OCI-M2 (cell line): ENCODE data around the gene LAMA3.

Experiments
- DNase-seq: peaks from one replicate; lab custom pipeline; 2025; ENCODE audit not compliant: unreplicated experiment; lab: John Stamatoyannopoulos, UW

The LAMA3 gene

DNA sequence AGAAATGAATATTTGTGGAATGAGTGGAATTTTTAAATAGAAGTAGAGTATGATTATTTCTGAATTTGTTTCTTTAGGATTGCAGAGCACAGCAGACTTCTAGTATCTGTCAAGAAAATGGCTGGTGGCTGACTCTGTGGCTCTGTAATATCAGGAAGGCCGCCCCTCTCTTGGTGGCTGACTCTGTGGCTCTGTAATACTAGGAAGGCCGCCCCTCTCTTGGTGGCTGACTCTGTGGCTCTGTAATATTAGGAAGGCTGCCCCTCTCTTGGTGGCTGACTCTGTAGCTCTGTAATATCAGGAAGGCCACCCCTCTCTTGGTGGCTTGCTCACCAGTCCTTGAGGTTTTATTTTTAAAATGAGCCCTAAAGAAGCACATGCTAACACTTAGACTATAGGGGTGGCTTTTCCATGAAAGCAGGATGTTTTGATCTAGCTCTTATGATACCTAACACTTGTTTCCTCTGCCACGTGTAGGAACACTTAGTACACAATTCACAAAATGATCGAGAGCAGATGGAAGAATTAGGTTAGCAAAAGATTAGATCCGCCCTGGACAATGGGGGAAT is 240.2 kb downstream of the LAMA3 start:
- no peak for DNase-seq

DNA sequence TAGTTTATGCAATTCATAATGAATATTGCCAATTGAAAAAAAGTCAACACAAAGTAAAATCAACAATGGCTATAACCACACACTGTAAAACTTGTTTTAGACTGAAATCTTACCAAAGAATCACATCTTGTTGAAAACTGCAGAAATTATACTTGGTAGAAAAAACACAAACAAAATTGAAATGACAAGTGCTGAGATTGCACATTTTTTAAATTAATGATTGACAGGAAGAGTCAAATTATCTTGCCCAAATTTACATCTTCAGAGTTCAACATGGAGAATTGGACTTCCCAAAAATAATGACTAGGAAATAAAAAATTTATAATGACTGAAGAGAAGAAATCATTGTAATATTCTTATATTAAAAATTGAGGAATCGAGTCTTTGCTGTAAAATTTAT is 240.7 kb downstream of the LAMA3 start:
- no peak for DNase-seq

DNA sequence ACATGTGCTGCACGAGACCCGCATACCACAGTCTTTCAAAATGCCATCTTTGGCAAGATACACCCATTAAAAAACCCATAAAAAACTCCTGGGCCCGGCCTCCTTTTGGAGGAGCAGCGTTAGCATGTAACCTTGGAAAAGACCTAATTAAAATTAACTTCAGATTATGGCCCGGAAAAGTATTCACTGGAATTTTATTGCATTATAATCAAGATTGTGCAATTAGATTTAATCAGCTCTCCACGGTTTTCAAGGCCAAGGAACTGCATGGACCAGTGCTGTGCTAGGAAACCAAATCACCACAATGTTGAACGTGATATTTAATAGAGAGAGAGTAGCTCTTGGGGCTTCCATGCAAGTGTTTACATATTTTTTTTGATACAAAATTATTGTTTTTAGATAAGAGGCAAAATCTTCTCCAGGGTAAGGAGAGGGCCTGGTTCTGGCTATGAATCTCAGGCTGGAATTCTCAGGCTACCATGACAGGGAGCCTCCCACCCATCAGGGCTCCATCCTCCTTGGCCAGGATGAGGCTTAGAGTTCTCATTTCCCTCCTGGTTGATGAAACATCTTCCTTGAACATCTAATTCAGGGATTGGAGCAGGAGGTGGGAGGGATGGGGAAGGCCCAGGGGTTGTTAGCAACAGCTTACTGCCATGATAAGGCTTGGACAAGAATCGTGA is 243.3 kb downstream of the LAMA3 start:
- no peak for DNase-seq

DNA sequence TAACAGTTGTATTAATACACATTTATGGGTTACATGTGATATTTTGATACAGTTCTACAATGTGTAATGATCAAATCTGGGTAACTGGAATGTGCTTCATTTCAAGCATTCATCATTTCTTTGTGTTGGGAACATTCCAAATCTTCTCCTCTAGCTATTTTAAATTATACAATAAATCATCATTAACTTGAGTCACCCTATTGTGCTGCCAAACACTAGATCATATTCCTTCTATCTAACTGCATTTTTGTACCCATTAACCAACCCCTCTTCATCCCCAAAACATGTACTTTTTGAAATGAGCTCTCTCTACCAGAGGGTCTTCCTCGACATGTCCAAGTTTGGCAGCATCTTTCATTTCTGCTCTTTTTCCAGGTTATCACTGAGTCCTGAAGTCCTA is 244.2 kb downstream of the LAMA3 start:
- no peak for DNase-seq

DNA sequence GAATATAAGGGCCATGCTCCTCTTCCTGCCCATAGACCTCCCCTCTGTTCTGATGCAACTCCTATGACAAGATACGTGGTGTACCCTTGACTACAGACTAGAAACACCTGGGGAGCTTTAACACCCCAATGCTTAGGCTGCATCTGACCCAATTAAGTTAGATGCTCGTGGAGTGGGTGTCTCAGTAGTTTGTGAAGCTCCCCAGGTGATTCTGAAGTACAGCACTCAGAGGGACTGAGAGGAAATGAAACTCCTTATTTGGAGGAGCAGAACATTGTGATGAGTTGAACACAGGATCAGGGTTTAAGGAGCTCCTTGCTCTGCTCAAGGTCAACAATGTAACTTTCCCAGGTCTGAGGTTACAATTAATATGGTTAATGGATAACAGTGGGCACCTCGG is 245.0 kb downstream of the LAMA3 start:
- no peak for DNase-seq

DNA sequence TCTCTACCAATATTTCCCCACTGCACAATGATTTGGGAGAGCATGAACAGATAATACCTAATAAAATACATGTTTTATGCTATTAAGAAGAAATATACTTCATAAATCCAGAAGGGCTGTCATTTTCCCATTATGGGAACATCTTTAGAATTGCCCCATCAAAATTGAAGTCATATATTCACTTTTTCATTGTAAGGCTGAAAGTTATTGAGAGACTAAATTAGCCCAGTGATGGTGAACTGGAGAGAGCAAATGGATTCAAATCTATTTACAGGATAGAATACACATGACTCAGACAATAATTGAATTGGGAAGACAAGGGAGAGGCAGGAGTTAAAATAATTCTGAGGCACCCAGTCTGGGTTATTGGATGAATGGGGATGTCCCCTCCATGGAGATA is 245.6 kb downstream of the LAMA3 start:
- no peak for DNase-seq

DNA sequence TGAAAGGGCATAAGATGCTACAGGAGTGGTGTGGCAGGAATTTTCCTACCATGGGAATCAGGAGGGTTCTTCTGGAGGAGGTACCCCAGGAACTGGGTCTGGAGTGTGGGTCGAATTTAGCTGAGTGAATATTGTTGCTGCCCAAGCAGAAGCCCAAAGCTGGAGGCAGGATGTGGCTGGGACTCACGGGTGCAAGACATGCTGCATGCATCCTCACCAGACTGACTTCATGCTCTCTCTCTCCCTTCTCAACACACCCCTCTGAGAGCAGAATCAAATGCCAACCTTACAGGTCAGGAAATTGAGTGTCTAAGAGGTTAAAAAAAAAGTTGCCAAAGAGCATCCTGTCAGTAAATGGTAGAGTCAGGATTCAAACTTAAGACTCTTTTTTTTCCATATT is 246.6 kb downstream of the LAMA3 start:
- DNase-seq, result no peak

DNA sequence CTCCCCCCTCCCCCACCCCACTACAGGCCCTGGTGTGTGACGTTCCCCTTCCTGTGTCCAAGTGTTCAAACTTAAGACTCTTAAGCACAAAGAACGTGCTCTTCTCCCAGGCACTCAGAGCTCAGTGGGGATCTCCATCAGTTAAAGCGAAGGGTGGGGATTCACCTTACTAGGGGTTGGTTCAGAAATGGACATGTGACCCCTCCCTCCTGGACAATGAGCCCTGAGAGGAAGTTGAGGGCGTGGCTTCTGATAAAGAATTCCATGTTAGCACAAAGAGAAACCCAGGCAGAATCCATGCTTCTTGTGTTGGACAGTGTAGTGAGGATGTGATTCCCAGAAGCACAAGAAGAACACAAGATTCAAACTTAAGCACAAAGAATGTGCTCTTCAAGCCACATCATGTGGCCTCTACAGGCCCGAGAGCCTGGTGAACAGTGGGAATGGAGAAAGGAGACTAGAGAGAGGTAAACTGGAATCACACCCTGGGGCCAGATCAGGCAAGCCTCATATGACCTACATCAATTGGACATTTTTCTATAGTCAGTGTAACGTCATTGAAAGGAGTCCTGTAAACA is 247.2 kb downstream of the LAMA3 start:
- no peak for DNase-seq

DNA sequence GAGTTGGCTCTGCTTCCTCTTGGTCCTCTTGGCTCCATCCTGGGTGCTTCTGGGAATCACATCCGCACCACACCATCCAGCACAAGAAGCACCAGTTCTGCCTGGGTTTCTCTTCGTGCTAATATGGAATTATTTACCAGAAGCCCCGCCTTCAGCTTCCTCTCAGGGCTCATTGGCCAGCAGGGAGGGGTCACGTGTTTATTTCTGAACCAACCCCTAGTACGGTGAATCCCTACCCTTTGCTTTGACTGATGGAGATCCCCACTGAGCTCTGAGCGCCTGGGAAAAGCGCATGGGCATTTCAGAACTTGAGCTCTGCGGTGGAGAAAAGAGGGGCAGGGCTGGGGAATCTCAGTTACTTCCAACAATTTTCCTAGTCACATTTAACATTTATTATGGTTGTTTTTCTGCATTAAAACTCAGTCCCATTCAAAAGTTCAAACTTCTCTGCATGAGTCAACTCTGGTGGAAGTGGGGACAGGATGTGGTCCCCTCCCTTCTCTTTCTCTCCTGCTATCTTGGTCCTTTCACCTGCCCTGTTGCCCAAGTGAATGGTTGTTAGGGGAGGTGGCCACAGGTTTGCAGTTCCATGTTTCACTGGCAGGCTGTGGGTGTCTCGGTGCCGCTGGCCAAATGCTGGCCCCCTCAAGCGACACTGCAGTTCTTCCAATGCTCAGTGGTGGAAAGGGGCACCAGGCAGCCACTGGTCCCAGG is 248.9 kb downstream of the LAMA3 start:
- DNase-seq, result no peak

DNA sequence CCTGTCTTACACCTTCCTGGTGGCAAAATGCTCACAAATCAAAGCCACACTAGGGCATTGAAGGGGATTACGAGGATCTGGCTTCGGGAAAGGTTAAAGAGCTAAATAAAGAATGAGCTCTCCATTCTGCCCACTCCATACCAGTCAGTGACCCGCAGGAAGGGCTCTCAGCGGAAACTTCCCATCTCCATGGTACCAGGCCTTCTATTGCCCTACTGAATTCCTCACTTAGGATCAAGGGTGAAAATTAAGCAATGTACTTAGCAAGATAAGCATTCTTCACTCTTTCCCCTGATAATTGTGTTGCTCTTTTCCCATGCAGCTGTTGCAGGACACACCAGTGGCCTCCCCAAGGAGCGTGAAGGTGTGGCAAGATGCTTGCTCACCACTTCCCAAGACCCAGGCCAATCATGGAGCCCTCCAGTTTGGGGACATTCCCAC is 249.7 kb downstream of the LAMA3 start:
- no peak for DNase-seq

DNA sequence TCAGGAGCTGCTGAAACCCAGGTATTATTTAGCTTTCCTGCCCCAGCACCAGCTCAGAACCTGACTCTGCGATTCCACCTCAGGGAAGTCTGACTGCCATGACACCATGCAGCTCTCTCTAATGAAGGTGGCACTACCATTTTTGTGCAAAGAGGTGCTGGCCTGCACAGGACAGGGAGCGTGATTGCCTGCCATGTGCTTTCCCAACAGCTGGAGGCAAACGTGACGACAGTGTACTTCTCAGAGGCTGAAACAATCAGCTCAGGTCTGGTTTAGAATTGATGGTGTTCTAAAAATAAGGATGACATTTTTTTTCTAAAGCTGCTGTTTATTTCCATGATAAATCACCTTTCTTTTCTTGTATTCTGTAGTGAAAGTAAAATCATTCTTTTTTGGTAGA is 250.1 kb downstream of the LAMA3 start:
- DNase-seq, result no peak

DNA sequence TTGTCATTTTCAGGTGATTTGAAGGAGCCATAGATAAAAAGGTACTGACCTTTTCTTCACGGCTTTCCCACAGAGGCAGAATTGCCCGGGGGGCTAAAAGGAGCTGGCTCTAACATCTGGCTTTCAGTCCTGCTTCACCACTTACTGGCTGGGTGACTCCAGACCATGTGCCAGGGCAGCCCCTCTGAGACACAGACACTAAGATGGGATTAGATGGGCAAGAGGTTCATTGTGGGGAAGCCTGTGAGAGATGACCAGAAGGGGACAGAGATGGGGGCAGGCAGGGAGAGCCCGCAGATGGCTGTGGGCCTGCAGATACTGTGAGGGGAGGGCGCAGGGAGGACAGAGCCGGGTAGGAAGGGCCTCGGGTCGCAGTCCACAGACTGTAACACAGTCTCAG is 250.6 kb downstream of the LAMA3 start:
- no peak for DNase-seq

DNA sequence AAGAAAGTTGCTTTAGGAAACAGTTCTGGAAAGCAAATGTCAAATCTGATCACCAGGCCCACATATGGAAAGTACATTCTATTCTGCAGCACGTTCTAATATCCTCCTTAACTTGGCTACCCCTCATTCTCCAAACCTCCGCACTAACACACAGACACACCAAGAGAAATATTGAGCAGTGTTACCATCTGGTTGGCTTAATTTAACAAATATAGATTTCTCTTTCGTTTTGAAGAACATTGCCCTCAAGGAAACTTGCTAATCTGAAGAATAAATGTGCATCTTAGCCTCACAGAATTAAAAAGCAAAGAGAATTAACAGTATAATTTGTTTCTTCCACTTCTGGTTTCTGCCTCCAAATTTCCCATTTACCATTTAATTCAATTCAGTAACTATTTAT is 252.5 kb downstream of the LAMA3 start:
- no peak for DNase-seq

DNA sequence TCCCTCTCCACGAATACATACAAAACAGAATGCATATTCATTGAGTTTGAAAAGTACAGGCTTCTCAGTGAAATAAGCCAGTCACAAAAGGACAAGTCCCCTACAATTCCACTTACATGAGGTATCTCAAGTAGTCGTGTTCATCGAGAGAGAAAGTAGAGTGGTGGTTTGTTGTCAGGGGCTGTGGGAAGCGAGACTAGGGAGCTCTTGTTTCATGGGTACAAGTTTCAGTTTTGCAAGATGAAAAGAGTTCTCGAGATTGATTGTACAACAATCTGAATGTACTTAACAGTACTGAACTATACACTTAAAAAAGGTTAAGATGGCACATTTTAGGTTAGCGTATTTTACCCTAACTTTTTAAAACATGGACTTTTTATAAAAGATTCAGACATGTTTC is 253.9 kb downstream of the LAMA3 start:
- DNase-seq, result no peak

DNA sequence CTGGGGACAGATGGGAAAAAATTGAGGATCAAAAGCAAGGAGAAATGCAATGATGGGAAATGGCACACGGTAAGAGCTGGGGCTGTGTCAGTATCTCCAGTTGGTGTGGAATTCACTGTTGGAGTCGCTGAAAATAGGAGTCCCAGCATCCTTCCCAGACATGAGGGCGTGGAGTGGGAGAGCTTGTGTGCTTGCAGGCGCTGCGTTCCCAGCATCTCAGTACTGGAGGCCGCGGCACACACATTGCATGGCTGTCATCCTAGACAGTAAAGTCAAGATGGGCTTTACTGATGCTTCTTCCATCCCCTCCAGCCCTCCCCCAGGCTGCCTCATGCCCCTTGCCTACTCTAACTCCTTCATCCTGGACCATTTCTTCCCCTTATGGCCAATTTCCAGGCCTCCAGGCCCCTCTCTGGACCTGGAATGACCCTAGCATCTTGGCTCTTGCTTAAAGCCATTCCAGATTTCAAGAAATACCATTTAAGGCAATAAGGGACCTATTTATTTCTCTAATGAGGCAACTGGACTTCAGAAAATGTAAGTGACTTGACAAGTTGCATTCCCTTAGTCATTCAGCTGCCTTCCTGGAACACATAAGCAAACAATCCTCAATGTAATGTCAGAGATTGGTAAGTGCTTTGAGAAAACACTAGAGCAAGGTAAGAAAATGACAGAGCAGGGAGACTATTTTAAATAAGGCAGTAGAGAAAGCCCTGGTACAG is 254.8 kb downstream of the LAMA3 start:
- DNase-seq, result no peak

DNA sequence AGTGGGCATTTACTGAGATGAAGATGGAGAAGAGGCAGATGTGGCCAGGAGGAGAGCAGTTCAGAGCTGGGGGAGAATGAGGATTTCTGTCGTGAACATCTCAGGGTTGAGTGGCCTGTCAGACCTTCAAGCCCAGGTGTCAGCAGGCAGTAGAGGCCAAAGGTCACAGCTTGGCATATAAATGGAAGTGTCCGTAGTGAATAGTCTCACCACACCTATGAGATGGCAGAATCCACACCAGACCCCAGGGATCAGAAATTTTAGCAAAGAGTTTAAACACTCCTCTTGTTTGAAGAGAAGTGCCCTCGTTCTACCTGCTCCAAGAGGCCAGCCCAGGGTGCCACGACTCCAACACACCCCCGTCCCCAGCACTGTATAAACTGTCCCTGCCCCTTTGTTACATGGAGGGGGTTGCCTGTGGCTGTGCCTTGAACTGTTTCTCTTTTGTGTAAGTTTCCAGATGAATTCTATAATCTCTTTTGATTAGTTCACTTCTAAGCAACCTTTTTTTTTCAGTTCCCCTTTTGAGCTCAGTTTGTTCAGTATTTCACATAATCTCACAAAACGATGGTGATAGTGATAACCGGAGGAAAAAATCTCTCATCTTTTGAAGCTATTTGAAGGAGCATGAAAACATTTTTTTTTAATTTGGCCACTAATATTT is 256.3 kb downstream of the LAMA3 start:
- no peak for DNase-seq

DNA sequence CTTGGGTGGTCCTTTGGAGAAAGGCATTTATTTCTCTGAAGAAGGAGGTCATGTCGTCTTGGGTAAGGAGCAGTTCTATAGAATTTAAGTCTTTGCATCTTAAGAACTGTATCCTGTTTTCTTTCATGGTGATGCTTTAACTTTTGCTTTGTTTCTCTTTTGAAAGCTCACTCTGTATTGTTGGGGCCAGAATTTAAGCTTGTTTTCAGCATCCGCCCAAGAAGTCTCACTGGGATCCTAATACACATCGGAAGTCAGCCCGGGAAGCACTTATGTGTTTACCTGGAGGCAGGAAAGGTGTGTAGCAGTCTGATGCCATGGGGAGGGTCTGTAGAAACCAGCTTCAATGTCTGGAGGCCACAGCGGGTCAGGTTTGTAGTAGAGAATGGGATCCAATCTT is 260.6 kb downstream of the LAMA3 start:
- DNase-seq, result no peak

DNA sequence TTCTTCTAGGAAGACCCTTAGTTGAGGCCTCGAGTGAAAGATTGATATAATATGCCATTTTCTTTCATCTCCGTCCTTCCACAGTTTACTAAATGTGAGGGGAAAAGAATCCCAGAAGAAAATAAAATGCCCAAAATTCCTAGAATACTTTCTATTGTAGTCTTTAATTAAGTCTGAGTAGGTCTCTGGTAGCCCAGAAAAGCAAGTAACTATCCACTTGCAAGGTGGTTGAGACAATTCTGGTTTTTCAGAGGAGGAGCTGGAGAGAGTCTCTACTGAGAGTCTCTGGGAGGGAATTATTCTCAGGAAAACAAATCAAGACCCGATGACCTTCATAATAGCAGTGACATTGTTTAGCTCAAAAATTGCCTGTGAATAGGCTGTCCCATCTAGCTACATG is 261.4 kb downstream of the LAMA3 start:
- no peak for DNase-seq

DNA sequence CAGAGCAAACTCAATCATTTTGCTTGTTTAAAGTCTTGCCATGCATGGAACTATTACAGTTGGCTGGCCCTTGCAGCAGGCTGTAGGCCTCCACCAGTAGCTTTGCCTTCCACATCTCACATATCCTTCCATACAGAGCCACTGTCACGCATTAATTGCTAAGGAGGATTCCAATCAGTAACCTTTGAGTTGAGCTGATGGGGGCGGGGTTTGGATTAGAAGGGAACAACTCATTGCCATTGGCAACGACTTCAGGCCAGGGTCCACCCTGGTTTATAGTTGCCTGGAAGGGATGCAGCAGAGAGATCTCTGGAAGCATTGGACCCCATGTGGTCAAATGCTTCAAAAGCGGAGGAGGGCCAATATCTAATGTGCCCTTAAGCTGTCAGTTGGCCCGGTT is 262.0 kb downstream of the LAMA3 start:
- no peak for DNase-seq

DNA sequence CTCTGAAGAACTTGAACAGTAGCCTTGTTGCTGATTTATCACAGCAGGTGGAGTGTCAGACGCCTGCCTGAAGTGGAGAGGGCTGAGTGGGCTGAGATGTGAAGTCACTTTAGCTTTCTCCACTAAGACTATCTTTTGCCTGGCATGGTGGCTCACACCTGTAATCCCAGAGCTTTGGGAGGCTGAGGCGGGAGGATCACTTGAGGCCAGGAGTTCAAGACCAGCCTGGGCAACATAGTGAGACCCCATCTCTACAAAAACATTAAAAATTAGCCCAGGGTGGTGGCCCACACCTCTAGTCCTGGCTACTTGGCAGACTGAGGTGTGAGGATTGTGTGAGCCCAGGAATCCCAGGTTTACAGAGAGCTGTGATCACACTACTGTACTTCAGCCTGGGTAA is 264.7 kb downstream of the LAMA3 start:
- DNase-seq, result no peak

DNA sequence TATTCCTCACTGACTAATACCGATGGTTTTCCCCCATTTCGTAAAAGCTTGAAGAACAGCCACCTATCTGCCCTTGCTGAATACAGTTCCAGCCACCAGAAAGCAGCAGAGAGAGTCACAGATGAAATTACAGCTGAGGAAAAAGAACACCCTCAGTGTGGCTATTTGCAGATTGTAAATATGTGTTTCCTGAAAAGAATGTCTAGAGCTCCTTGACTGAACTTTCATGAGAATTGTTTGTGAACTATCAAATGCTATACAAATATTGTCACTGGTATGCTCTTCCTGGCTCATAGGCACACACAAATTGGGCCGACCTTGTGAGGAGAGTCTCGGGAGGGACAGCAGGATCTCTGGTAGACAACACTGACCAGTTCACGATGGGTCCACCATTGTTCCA is 267.2 kb downstream of the LAMA3 start:
- DNase-seq, result no peak
